Erythroblast (primary cell): ENCODE measurements around the gene DMD.

ENCODE experiments used
- DNase-seq, 2 experiments: peaks; one replicate each; lab custom pipeline; 2025; lab: John Stamatoyannopoulos, UW
- GATA1 ChIP-seq: IDR thresholded peaks from 2 replicates; pipeline ENCODE4 v1.6.1; 2011; ENCODE audit warnings: low read depth, mild to moderate bottlenecking, control low read depth, low read length, moderate library complexity
- POLR2A ChIP-seq: IDR thresholded peaks from 2 replicates; pipeline ENCODE4 v1.6.1; 2011; ENCODE audit warnings: mild to moderate bottlenecking, low read length

DMD gene

GRCh38 chrX:32644476-32645245, 566.7 kb downstream of the DMD start:
- TF ChIP-seq POLR2A, result no peak
- TF ChIP-seq GATA1, result no peak
- no peak for DNase-seq

- TF ChIP-seq GATA1 (no peak), POLR2A (no peak)
- no peak for DNase-seq
Observed at GRCh38 chrX:32642283-32642682, 569.1 kb downstream of the DMD start.

GRCh38 chrX:32618154-32618553, 593.2 kb downstream of the DMD start:
- no peak for TF ChIP-seq POLR2A
- TF ChIP-seq GATA1, result no peak
- no peak for DNase-seq

- no peak for TF ChIP-seq GATA1
- TF ChIP-seq POLR2A, result no peak
Observed at GRCh38 chrX:32614707-32615106, 596.6 kb downstream of the DMD start.

GRCh38 chrX:32599156-32599555, 612.2 kb downstream of the DMD start:
- DNase-seq, result no peak
- TF ChIP-seq POLR2A, result no peak
- no peak for TF ChIP-seq GATA1

More at GRCh38 chrX:32614707-32615106, 596.6 kb downstream of the DMD start:
- DNase-seq, result no peak

- no peak for TF ChIP-seq POLR2A
- TF ChIP-seq GATA1, result no peak
- DNase-seq, result no peak
Observed at GRCh38 chrX:32598707-32599106, 612.6 kb downstream of the DMD start.

GRCh38 chrX:32597777-32598176, 613.6 kb downstream of the DMD start:
- DNase-seq, result no peak
- TF ChIP-seq GATA1, result no peak
- TF ChIP-seq POLR2A, result no peak

- no peak for DNase-seq
Observed at GRCh38 chrX:32592786-32593185, 618.6 kb downstream of the DMD start.

GRCh38 chrX:32591589-32591988, 619.8 kb downstream of the DMD start:
- no peak for DNase-seq
- TF ChIP-seq POLR2A (no peak), GATA1 (no peak)

More at GRCh38 chrX:32592786-32593185, 618.6 kb downstream of the DMD start:
- TF ChIP-seq POLR2A, result no peak
- no peak for TF ChIP-seq GATA1

- TF ChIP-seq POLR2A (no peak), GATA1 (no peak)
- DNase-seq, result no peak
Observed at GRCh38 chrX:32582729-32583128, 628.6 kb downstream of the DMD start.

GRCh38 chrX:32576885-32577284, 634.5 kb downstream of the DMD start:
- TF ChIP-seq GATA1 (no peak), POLR2A (no peak)
- no peak for DNase-seq

- no peak for DNase-seq
- TF ChIP-seq POLR2A, result no peak
- no peak for TF ChIP-seq GATA1
Observed at GRCh38 chrX:32572644-32573043, 638.7 kb downstream of the DMD start.

- TF ChIP-seq POLR2A (no peak), GATA1 (no peak)
- no peak for DNase-seq
Observed at GRCh38 chrX:32571579-32571978, 639.8 kb downstream of the DMD start.

- TF ChIP-seq GATA1, result no peak
- TF ChIP-seq POLR2A, result no peak
- DNase-seq, result no peak
Observed at GRCh38 chrX:32562261-32562660, 649.1 kb downstream of the DMD start.

GRCh38 chrX:32545101-32545500, 666.2 kb downstream of the DMD start:
- no peak for DNase-seq
- no peak for TF ChIP-seq POLR2A
- TF ChIP-seq GATA1, result no peak
